GM12878 (cell line): Measurements from ENCODE around the gene BSCL2. TPM values are rescaled to one million over a fixed set of nuclear protein-coding genes. Genes with fewer than 3 reads are reported as not detected.
A peak's percentile ranks its signal among the peaks of the same experiment; 100 is the strongest.

Source experiments
- E4F1 ChIP-seq: fragments of 450-650 bp; IDR thresholded peaks from 2 replicates; pipeline ENCODE4 v1.6.1; 2018; ENCODE audit warnings: borderline replicate concordance, mild to moderate bottlenecking; ENCODE audit not compliant: partially characterized antibody
- EGR1 ChIP-seq, 2 experiments: IDR thresholded peaks; 1 replicate in 1 of 2; 2 replicates in 1 of 2; pipeline ENCODE4 v1.6.1; 2011 to 2012; ENCODE audit warnings: low read depth in 2 of 2, low read length in 2 of 2, borderline replicate concordance in 1 of 2, mild to moderate bottlenecking in 1 of 2, moderate library complexity in 1 of 2
- FOXM1 ChIP-seq: IDR thresholded peaks from 2 replicates; pipeline ENCODE4 v1.6.1; 2012; ENCODE audit warnings: low read depth, mild to moderate bottlenecking, inconsistent platforms, low read length, moderate library complexity
- IKZF1 ChIP-seq: fragments of 450-650 bp; conservative IDR thresholded peaks from 2 replicates; pipeline ENCODE4 v1.6.1; 2017; ENCODE audit warnings: antibody characterized with exemption, mild to moderate bottlenecking
- LARP7 ChIP-seq: fragments of 450-650 bp; IDR thresholded peaks from 2 replicates; pipeline ENCODE4 v1.6.1; 2017; ENCODE audit warnings: mild to moderate bottlenecking
- MLLT1 ChIP-seq: fragments of 450-650 bp; IDR thresholded peaks from 2 replicates; pipeline ENCODE4 v1.6.1; 2016; ENCODE audit warnings: mild to moderate bottlenecking
- MYC ChIP-seq: IDR thresholded peaks from 2 replicates; pipeline ENCODE4 v1.6.1; 2011; ENCODE audit warnings: mild to moderate bottlenecking, low read length, moderate library complexity, inconsistent platforms; ENCODE audit not compliant: insufficient read depth, insufficient replicate concordance, insufficient read length, severe bottlenecking
- NFYB ChIP-seq: IDR thresholded peaks from 2 replicates; pipeline ENCODE4 v1.6.1; 2011; ENCODE audit warnings: low read depth, mild to moderate bottlenecking, low read length, improper control_type of control experiment, moderate library complexity; ENCODE audit not compliant: insufficient read depth
- NKRF ChIP-seq: fragments of 450-650 bp; conservative IDR thresholded peaks from 2 replicates; pipeline ENCODE4 v1.6.1; 2017; ENCODE audit warnings: mild to moderate bottlenecking, moderate library complexity
- NR2F1 ChIP-seq: fragments of 450-650 bp; conservative IDR thresholded peaks from 2 replicates; pipeline ENCODE4 v1.6.1; 2017; ENCODE audit warnings: mild to moderate bottlenecking
- NRF1 ChIP-seq: conservative IDR thresholded peaks from 2 replicates; pipeline ENCODE4 v1.6.1; 2011; ENCODE audit warnings: mild to moderate bottlenecking, low read depth, low read length, improper control_type of control experiment
- PBX3 ChIP-seq: IDR thresholded peaks from 2 replicates; pipeline ENCODE4 v1.6.1; 2011; ENCODE audit warnings: mild to moderate bottlenecking, low read depth, low read length, moderate library complexity; ENCODE audit not compliant: insufficient replicate concordance
- RUNX3 ChIP-seq: IDR thresholded peaks from 2 replicates; pipeline ENCODE4 v1.6.1; 2012; ENCODE audit warnings: low read length, inconsistent platforms
- SMAD1 ChIP-seq: fragments of 450-650 bp; IDR thresholded peaks from 2 replicates; pipeline ENCODE4 v1.6.1; 2018; ENCODE audit warnings: mild to moderate bottlenecking, low read depth; ENCODE audit not compliant: partially characterized antibody
- SMC3 ChIP-seq: IDR thresholded peaks from 2 replicates; pipeline ENCODE4 v1.6.1; 2011; ENCODE audit warnings: low read length, improper control_type of control experiment, borderline replicate concordance
- SP1 ChIP-seq: IDR thresholded peaks from one replicate; pipeline ENCODE4 v1.6.1; 2011; ENCODE audit warnings: low read depth, low read length
- SREBF2 ChIP-seq: IDR thresholded peaks from 2 replicates; pipeline ENCODE4 v1.6.1; 2012; ENCODE audit warnings: mild to moderate bottlenecking, low read length
- YY1 ChIP-seq: IDR thresholded peaks from 2 replicates; pipeline ENCODE4 v1.6.1; 2011; ENCODE audit warnings: low read depth, mild to moderate bottlenecking, low read length
- ZNF384 ChIP-seq: IDR thresholded peaks from 2 replicates; pipeline ENCODE4 v1.6.1; 2012; ENCODE audit warnings: low read depth, mild to moderate bottlenecking, low read length, improper control_type of control experiment, borderline replicate concordance
- polyA plus RNA-seq, 11 experiments: library from polyadenylated mRNA; depleted of rRNA in 4 of 11; unstranded in 6 of 11; stranded (reverse) in 5 of 11; fragments of >200 nt; fragmentation: Nextera tagmentation in 4 of 11; fragmentation: Illumina TruSeq in 1 of 11; extraction: Ambion mirVana in 4 of 11; extraction: Trizol in 1 of 11; gene quantifications; 1 replicate in 1 of 11; 2 replicates in 10 of 11; pipeline versions ENCODE4 v1.2.1 to v1.2.3, GENCODE V29; 2011 to 2016; ENCODE audit warnings: inconsistent platforms in 2 of 11, missing spikeins in 2 of 11, low read depth in 1 of 11
- total RNA-seq, 4 experiments: library from RNA; depleted of rRNA in 3 of 4; stranded (reverse); fragments of >200 nt in 3 of 4; fragmentation: Illumina TruSeq in 1 of 4; extraction: Trizol in 1 of 4; gene quantifications; 2 replicates each; pipeline versions ENCODE4 v1.2.1 to v1.2.3, GENCODE V29; 2013 to 2021

The BSCL2 gene
- total and polyA plus RNA-seq, 10 of the 15 experiments (the other 5 are each of a cell fraction or from before 2014, with no cell fraction given): 12.3 to 57.9 (median 21.8) TPM

- TF ChIP-seq NKRF (peak; percentile 42; the same call in 1 of the 2 replicates), MYC (no peak), FOXM1 (no peak), SMAD1 (peak; percentile 71), SMC3 (no peak), PBX3 (peak; percentile 95), IKZF1 (peak; percentile 50; the same call in 1 of the 2 replicates), ZNF384 (no peak), NRF1 (no peak), NFYB (peak; percentile 97), MLLT1 (0 out of 2 replicates have a peak, but pooled peaks have one; percentile 43), EGR1 (IDR thresholded peaks at IDR 0.05; ENCODE audit: borderline replicate concordance in 1 of 2, low read depth in 2 of 2, low read length in 2 of 2) (no peak), SREBF2 (no peak), NR2F1 (peak; percentile 57), E4F1 (peak; percentile 82), LARP7 (peak; percentile 61), YY1 (peak; percentile 90), SP1 (peak; percentile 99), RUNX3 (peak; percentile 37; the same call in 1 of the 2 replicates)
Observed at GRCh38 chr11:62753736-62754603, 46.7 kb upstream of the BSCL2 start, which contains the start of gene ZBTB3 (continued).
